Loucy (cell line): ENCODE results near the gene WIZ.

Experiments
- H2AFZ ChIP-seq: fragments of 200-600 bp; sonication (generic); 2 replicates; pipeline ENCODE4 v1.6.0; 2016; ENCODE audit warnings: antibody characterized with exemption, mild to moderate bottlenecking, low read length, moderate library complexity
- H3F3A ChIP-seq: fragments of 200-600 bp; 2 replicates; pipeline ENCODE4 v1.6.0; 2016; ENCODE audit warnings: antibody characterized with exemption, low read depth, mild to moderate bottlenecking
- H3K27me3 ChIP-seq: fragments of 200-600 bp; sonication (generic); 2 replicates; pipeline ENCODE4 v1.6.1; 2014; ENCODE audit warnings: low read length, mild to moderate bottlenecking; ENCODE audit not compliant: insufficient read depth, poor library complexity, severe bottlenecking
- H3K36me3 ChIP-seq: fragments of 200-600 bp; sonication (generic); 2 replicates; pipeline ENCODE4 v1.6.1; 2016; ENCODE audit warnings: low read length; ENCODE audit not compliant: insufficient read depth
- H3K4me1 ChIP-seq: fragments of 200-600 bp; sonication (generic); 2 replicates; pipeline ENCODE4 v1.5.1; 2014; ENCODE audit warnings: low read length, mild to moderate bottlenecking; ENCODE audit not compliant: insufficient read depth, poor library complexity, severe bottlenecking
- H3K4me2 ChIP-seq: fragments of 200-600 bp; sonication (generic); 2 replicates; pipeline ENCODE4 v1.6.0; 2014; ENCODE audit warnings: antibody characterized with exemption, low read length, low read depth, mild to moderate bottlenecking; ENCODE audit not compliant: poor library complexity, severe bottlenecking
- H3K4me3 ChIP-seq: fragments of 200-600 bp; sonication (generic); 2 replicates; pipeline ENCODE4 v1.5.1; 2014; ENCODE audit warnings: low read length, mild to moderate bottlenecking, mixed read lengths; ENCODE audit not compliant: poor library complexity, severe bottlenecking
- H3K79me2 ChIP-seq: fragments of 200-600 bp; sonication (generic); 2 replicates; pipeline ENCODE4 v1.6.1; 2014; ENCODE audit warnings: low read length; ENCODE audit not compliant: insufficient read depth
- H3K9ac ChIP-seq: fragments of 200-600 bp; sonication (generic); 2 replicates; pipeline ENCODE4 v1.6.0; 2014; ENCODE audit warnings: mild to moderate bottlenecking, low read depth, low read length, moderate library complexity; ENCODE audit not compliant: poor library complexity, severe bottlenecking
- H3K9me2 ChIP-seq: fragments of 200-600 bp; sonication (generic); replicated peaks from 2 replicates; pipeline ENCODE4 v1.6.1; 2016; ENCODE audit warnings: low read depth, low read length, mixed read lengths
- H3K9me3 ChIP-seq: fragments of 200-600 bp; sonication (generic); 2 replicates; pipeline ENCODE4 v1.6.1; 2014; ENCODE audit warnings: mild to moderate bottlenecking, antibody characterized with exemption, low read length, low read depth; ENCODE audit not compliant: insufficient read depth
- H4K20me1 ChIP-seq: fragments of 200-600 bp; sonication (generic); 2 replicates; pipeline ENCODE4 v1.6.0; 2014; ENCODE audit warnings: antibody characterized with exemption, low read length, mild to moderate bottlenecking; ENCODE audit not compliant: insufficient read depth, poor library complexity, severe bottlenecking
- CTCF ChIP-seq: fragments of 200-600 bp; sonication (generic); conservative IDR thresholded peaks from 2 replicates; pipeline ENCODE4 v1.5.1; 2014; ENCODE audit warnings: mild to moderate bottlenecking, antibody characterized with exemption, low read length
- EZH2phosphoT487 ChIP-seq: fragments of 200-600 bp; IDR thresholded peaks from 2 replicates; pipeline ENCODE4 v1.6.1; 2018; ENCODE audit warnings: antibody characterized with exemption, mild to moderate bottlenecking, moderate library complexity, borderline replicate concordance

The WIZ gene

GRCh38 chr19:15404097-15404779 lies 45.5 kb downstream of the WIZ start:
- Histone ChIP-seq H4K20me1 (peaks cover 72% of the 10 kb centered on the region), H3K4me3 (no peak overlapping the region), H3K79me2 (peaks cover 88% of the 10 kb centered on the region)

DNA sequence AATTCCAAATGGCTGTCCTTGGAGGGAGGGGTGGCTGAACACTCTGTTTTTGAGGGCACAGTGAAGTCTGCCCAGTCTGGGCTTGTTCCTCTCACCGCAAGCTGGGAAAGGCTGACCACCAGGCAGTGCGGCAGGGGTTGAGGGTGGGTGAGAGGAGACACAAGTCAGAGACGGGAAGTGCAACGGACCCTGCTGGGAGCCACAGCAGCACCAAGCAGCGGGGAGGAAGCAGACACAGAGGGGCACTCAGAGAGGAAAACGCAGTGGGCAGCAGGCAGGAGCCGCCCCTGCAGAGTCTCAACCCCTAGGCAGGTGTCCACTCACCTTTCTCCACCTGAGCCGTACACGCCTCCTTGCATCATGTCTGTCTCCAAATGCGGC lies 46.6 kb downstream of the WIZ start:
- Histone ChIP-seq H3K36me3 (peaks cover 82% of the 10 kb centered on the region; the same call in 1 of the 2 replicates), H3F3A (no peaks in the 10 kb centered on the region), H3K4me2 (no peak overlapping the region), H3K9ac (no peak overlapping the region), H3K9me3 (no peaks in the 10 kb centered on the region), H4K20me1 (peaks cover 65% of the 10 kb centered on the region), H3K27me3 (no peaks in the 10 kb centered on the region), H3K79me2 (peaks cover 77% of the 10 kb centered on the region), H3K4me3 (no peak overlapping the region), H3K4me1 (peaks cover 8% of the 10 kb centered on the region), H3K9me2 (no peaks in the 10 kb centered on the region), H2AFZ (no peak overlapping the region)
- TF ChIP-seq CTCF (no peak), EZH2phosphoT487 (no peak)

More at GRCh38 chr19:15404097-15404779, 45.5 kb downstream of the WIZ start:
- Histone ChIP-seq H3K4me1 (peaks cover 9% of the 10 kb centered on the region), H3K9me3 (no peaks in the 10 kb centered on the region), H3K27me3 (no peaks in the 10 kb centered on the region), H3F3A (no peaks in the 10 kb centered on the region), H3K36me3 (peaks cover 75% of the 10 kb centered on the region; the same call in 1 of the 2 replicates), H2AFZ (no peak overlapping the region), H3K9me2 (no peaks in the 10 kb centered on the region), H3K4me2 (peak overlapping the region; percentile 11), H3K9ac (no peak overlapping the region)
- TF ChIP-seq EZH2phosphoT487 (no peak), CTCF (no peak)

- Histone ChIP-seq H3K9me2 (no peaks in the 10 kb centered on the region), H2AFZ (no peak overlapping the region), H4K20me1 (peaks cover 59% of the 10 kb centered on the region), H3K9me3 (no peaks in the 10 kb centered on the region), H3K9ac (no peak overlapping the region), H3F3A (no peaks in the 10 kb centered on the region), H3K36me3 (peaks cover 82% of the 10 kb centered on the region), H3K27me3 (no peaks in the 10 kb centered on the region), H3K79me2 (peaks cover 72% of the 10 kb centered on the region), H3K4me2 (no peak overlapping the region), H3K4me3 (no peak overlapping the region), H3K4me1 (peaks cover 3% of the 10 kb centered on the region)
- TF ChIP-seq EZH2phosphoT487 (no peak), CTCF (no peak)
Observed at GRCh38 chr19:15402411-15403150, 47.2 kb downstream of the WIZ start.
